HL-60 (cell line): ENCODE results near the gene MRM2.

Experiments
- CTCF ChIP-seq: IDR thresholded peaks from one replicate; pipeline ENCODE4 v1.5.1; 2011; ENCODE audit warnings: low read length, control low read depth, inconsistent platforms; ENCODE audit not compliant: insufficient read depth
- POLR2AphosphoS5 ChIP-seq: IDR thresholded peaks from 2 replicates; pipeline ENCODE4 v1.6.1; 2012; ENCODE audit warnings: low read depth

DNA sequence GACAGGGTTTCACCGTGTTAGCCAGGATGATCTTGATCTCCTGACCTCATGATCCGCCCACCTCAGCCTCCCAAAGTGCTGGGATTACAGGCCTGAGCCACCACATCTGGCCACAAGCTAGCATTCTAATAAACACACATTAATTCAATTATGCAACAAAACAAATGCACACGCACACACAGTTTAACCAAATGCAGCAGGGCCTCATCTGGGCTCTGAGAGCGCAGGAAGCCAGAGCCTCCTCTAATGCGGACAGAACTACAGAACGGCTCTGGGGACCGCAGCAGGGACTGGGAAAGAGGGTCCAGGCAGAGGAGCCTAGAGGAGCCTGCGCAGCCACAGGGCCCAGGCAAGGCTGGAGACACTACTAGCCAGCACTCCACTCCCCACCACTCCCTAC, 13.1 kb downstream of the MRM2 start:
- no peak for TF ChIP-seq CTCF
- no peak for TF ChIP-seq POLR2AphosphoS5
